Lower leg skin (tissue), 3 donors: ENCODE measurements around the gene PHACTR2.
"Not testable (repeated sequence)": the region's sequence is repeated elsewhere in the genome, so short reads cannot be mapped to it uniquely, and the experiment has no call there.

Experiments
- CTCF ChIP-seq, 3 donors: fragments of 450-650 bp; IDR thresholded peaks; one replicate each; pipeline ENCODE4 v1.5.1; 2016; ENCODE audit warnings: antibody characterized with exemption in 3 of 3, mild to moderate bottlenecking in 3 of 3, moderate library complexity in 2 of 3
- POLR2A ChIP-seq, 2 donors: fragments of 450-650 bp; IDR thresholded peaks; one replicate each; pipeline ENCODE4 v1.6.1; 2016 to 2017; ENCODE audit warnings: antibody characterized with exemption in 2 of 2, mild to moderate bottlenecking in 1 of 2, moderate library complexity in 1 of 2

- TF ChIP-seq POLR2A, CTCF (IDR thresholded peaks at IDR 0.05): not testable (repeated sequence)
Measured at GRCh38 chr6:143856762-143857161, 179.0 kb downstream of the PHACTR2 start.
